Fibroblast of lung (primary cell): ENCODE data around the gene BATF. TPM values are rescaled to one million over a fixed set of nuclear protein-coding genes. Genes with fewer than 3 reads are reported as not detected.

Experiments
- DNase-seq, 2 donors: peaks; one replicate each; pipeline versions ENCODE4 v3.0.0 to v3.0.0-alpha.2; 2010; ENCODE audit warnings: low read depth in 2 of 2
- H2AFZ ChIP-seq: 2 replicates; pipeline ENCODE4 v1.5.1; 2012; ENCODE audit warnings: low read length, control low read depth, inconsistent platforms
- H3K27ac ChIP-seq: 2 replicates; pipeline ENCODE4 v1.5.1; 2011; ENCODE audit warnings: low read length, control low read depth; ENCODE audit not compliant: insufficient read depth
- H3K27me3 ChIP-seq: 2 replicates; pipeline ENCODE4 v1.5.1; 2011; ENCODE audit warnings: mild to moderate bottlenecking, low read length; ENCODE audit not compliant: control insufficient read depth, insufficient read depth
- H3K36me3 ChIP-seq: 2 replicates; pipeline ENCODE4 v1.5.1; 2011; ENCODE audit warnings: low read length; ENCODE audit not compliant: control insufficient read depth, insufficient read depth
- H3K4me1 ChIP-seq: 2 replicates; pipeline ENCODE4 v1.5.1; 2011; ENCODE audit warnings: low read length; ENCODE audit not compliant: control insufficient read depth, insufficient read depth; ENCODE audit errors: extremely low read depth
- H3K4me2 ChIP-seq: 2 replicates; pipeline ENCODE4 v1.5.1; 2011; ENCODE audit warnings: low read length, control low read depth; ENCODE audit not compliant: insufficient read depth; ENCODE audit errors: extremely low read depth
- H3K4me3 ChIP-seq, 4 experiments: fragments of 200-600 bp in 1 of 4; sonication (generic) in 1 of 4; replicated peaks in 1 of 4; 2 replicates each; pipeline ENCODE4 v1.5.1; 2011 to 2016; ENCODE audit warnings: low read length in 4 of 4, low read depth in 3 of 4, mild to moderate bottlenecking in 3 of 4, control low read depth in 2 of 4, inconsistent platforms in 1 of 4, mixed read lengths in 1 of 4; ENCODE audit not compliant: insufficient read depth in 1 of 4; ENCODE audit errors: control extremely low read depth in 1 of 4
- H3K79me2 ChIP-seq: 2 replicates; pipeline ENCODE4 v1.5.1; 2012; ENCODE audit warnings: mild to moderate bottlenecking, low read length, inconsistent platforms; ENCODE audit not compliant: control insufficient read depth, insufficient read depth
- H3K9ac ChIP-seq: 2 replicates; pipeline ENCODE4 v1.5.1; 2011; ENCODE audit warnings: mild to moderate bottlenecking, low read length, control low read depth; ENCODE audit not compliant: insufficient read depth
- H3K9me3 ChIP-seq: 2 replicates; pipeline ENCODE4 v1.5.1; 2012; ENCODE audit warnings: low read depth, low read length; ENCODE audit not compliant: control insufficient read depth, insufficient read depth
- H4K20me1 ChIP-seq: 2 replicates; pipeline ENCODE4 v1.5.1; 2011; ENCODE audit warnings: low read length; ENCODE audit not compliant: control insufficient read depth, insufficient read depth; ENCODE audit errors: extremely low read depth
- CTCF ChIP-seq, 2 donors: IDR thresholded peaks in 1 of 2; conservative IDR thresholded peaks in 1 of 2; 1 replicate in 1 of 2; 2 replicates in 1 of 2; pipeline ENCODE4 v1.5.1; 2011 to 2012; ENCODE audit warnings: low read length in 2 of 2, control low read depth in 1 of 2, inconsistent platforms in 1 of 2, low read depth in 1 of 2, mild to moderate bottlenecking in 1 of 2
- EZH2 ChIP-seq: IDR thresholded peaks from 2 replicates; pipeline ENCODE4 v1.5.1; 2012; ENCODE audit warnings: low read length, control low read depth, mild to moderate bottlenecking; ENCODE audit errors: missing control alignments
- polyA plus RNA-seq, 2 donors: library from polyadenylated mRNA; depleted of rRNA in 1 of 2; stranded (reverse) in 1 of 2; unstranded in 1 of 2; fragments of >200 nt; gene quantifications; 2 replicates each; pipeline ENCODE4 v1.2.1, GENCODE V29; 2011 to 2012; ENCODE audit warnings: missing spikeins in 1 of 2
- total RNA-seq: library from RNA; depleted of rRNA; stranded (reverse); fragments of >200 nt; gene quantifications from 2 replicates; pipeline ENCODE4 v1.2.1, GENCODE V29; 2014

The BATF gene
- total and polyA plus RNA-seq, 2 donors (not counting 1 experiment from before 2014, with no cell fraction given): 0.50 TPM; not detected in 1

- peak in 1 of 2 donors; percentile 56 for DNase-seq
- H3K4me3 ChIP-seq: no peak overlapping the region
- H3K4me1 ChIP-seq: peaks cover 4% of the 10 kb centered on the region
- no peak overlapping the region for H3K4me2 ChIP-seq
- H2AFZ ChIP-seq: no peak overlapping the region
- no peak overlapping the region for H3K9ac ChIP-seq
- no peaks in the 10 kb centered on the region for H3K79me2 ChIP-seq
- no peaks in the 10 kb centered on the region for H3K9me3 ChIP-seq
- no peaks in the 10 kb centered on the region for H4K20me1 ChIP-seq
- TF ChIP-seq CTCF (conservative IDR thresholded peaks at IDR 0.05 in 1 of 2, IDR thresholded peaks at IDR 0.05 in 1 of 2; ENCODE audit: low read depth in 1 of 2, low read length in 2 of 2): no peak
- TF ChIP-seq EZH2: no peak
- no peaks in the 10 kb centered on the region for H3K36me3 ChIP-seq
- no peaks in the 10 kb centered on the region for H3K27me3 ChIP-seq
- no peak overlapping the region for H3K27ac ChIP-seq
Measured at GRCh38 chr14:75537071-75537470, 14.8 kb downstream of the BATF start.

- Histone ChIP-seq H3K79me2 (no peaks in the 10 kb centered on the region), H3K4me2 (no peak overlapping the region), H3K9me3 (no peaks in the 10 kb centered on the region), H3K27ac (no peak overlapping the region), H3K4me1 (peaks cover 4% of the 10 kb centered on the region), H3K4me3 (no peak overlapping the region), H3K36me3 (no peaks in the 10 kb centered on the region), H2AFZ (no peak overlapping the region), H3K9ac (no peak overlapping the region), H3K27me3 (no peaks in the 10 kb centered on the region), H4K20me1 (no peaks in the 10 kb centered on the region)
- no peak for TF ChIP-seq CTCF (conservative IDR thresholded peaks at IDR 0.05 in 1 of 2, IDR thresholded peaks at IDR 0.05 in 1 of 2; ENCODE audit: low read depth in 1 of 2, low read length in 2 of 2)
- no peak for TF ChIP-seq EZH2
- no peak for DNase-seq
Measured at GRCh38 chr14:75539162-75539560, 16.9 kb downstream of the BATF start.

GRCh38 chr14:75539561-75540478, 17.6 kb downstream of the BATF start:
- DNase-seq: no peak
- no peaks in the 10 kb centered on the region for H4K20me1 ChIP-seq
- no peak overlapping the region for H3K4me3 ChIP-seq
- H3K27me3 ChIP-seq: no peaks in the 10 kb centered on the region
- H3K9ac ChIP-seq: no peak overlapping the region
- no peak overlapping the region for H3K4me2 ChIP-seq
- H3K27ac ChIP-seq: no peak overlapping the region
- H3K4me1 ChIP-seq: peaks cover 4% of the 10 kb centered on the region
- H3K79me2 ChIP-seq: no peaks in the 10 kb centered on the region
- H2AFZ ChIP-seq: no peak overlapping the region
- no peaks in the 10 kb centered on the region for H3K36me3 ChIP-seq
- H3K9me3 ChIP-seq: no peaks in the 10 kb centered on the region
- no peak for TF ChIP-seq EZH2
- TF ChIP-seq CTCF (conservative IDR thresholded peaks at IDR 0.05 in 1 of 2, IDR thresholded peaks at IDR 0.05 in 1 of 2; ENCODE audit: low read depth in 1 of 2, low read length in 2 of 2): no peak
